Measurements from ENCODE around the gene CADPS. TPM values are rescaled to one million over a fixed set of nuclear protein-coding genes. Genes with fewer than 3 reads are reported as not detected.

Gene CADPS
- polyA plus RNA-seq, 1 of the 3 experiments (the other 2 are of a cell fraction) = 5.8 TPM

- H3K9me2 ChIP-seq = no peaks in the 10 kb centered on the region
- no peak overlapping the region for H2AFZ ChIP-seq (ENCODE audit: low read depth)
- no peak for TF ChIP-seq RXRA (IDR thresholded peaks at IDR 0.05; ENCODE audit: borderline replicate concordance, low read depth)
- TF ChIP-seq RCOR1 (IDR thresholded peaks at IDR 0.05; ENCODE audit: low read length) = peak; percentile 53; the same call in 1 of the 2 replicates
- no peak for TF ChIP-seq NFIC (IDR thresholded peaks at IDR 0.05; ENCODE audit: borderline replicate concordance)
- peak; percentile 97 for TF ChIP-seq SMC3 (IDR thresholded peaks at IDR 0.05; ENCODE audit: low read depth, low read length)
- TF ChIP-seq CTCF (IDR thresholded peaks at IDR 0.05) = peak; percentile 93
- TF ChIP-seq RAD21 (IDR thresholded peaks at IDR 0.05; ENCODE audit: low read length) = peak; percentile 96
- H3K27ac ChIP-seq (ENCODE audit: low read depth in 2 of 2, low read length in 1 of 2) = no peak overlapping the region
- H3K79me2 ChIP-seq (ENCODE audit: insufficient read depth) = no peaks in the 10 kb centered on the region
- no peaks in the 10 kb centered on the region for H3F3A ChIP-seq (replicated peaks; ENCODE audit: insufficient read depth)
- H3K36me3 ChIP-seq (replicated peaks in 1 of 2; ENCODE audit: control insufficient read depth in 1 of 2, insufficient read depth in 2 of 2, low read length in 1 of 2) = no peaks in the 10 kb centered on the region
- POLR2A ChIA-PET = interaction anchor here (0.6 to 1.0 kb wide), 2 partner anchors 21 to 528 kb away, joined by 3 to 4 read pairs; no protein-coding TSS in a partner anchor
- peaks cover 0 to 12% of the 10 kb centered on the region in 2 experiments; a peak in 2 of 4 replicates for H3K4me1 ChIP-seq (ENCODE audit: control insufficient read depth in 1 of 2, insufficient read depth in 2 of 2, low read depth in 1 of 2, low read length in 1 of 2)
- H3K4me2 ChIP-seq = no peak overlapping the region
- 21% methylated on average over 10 of the region's 10 CpGs for WGBS (ENCODE audit: low lambda C conversion rate)
- no peaks in the 10 kb centered on the region for H4K20me1 ChIP-seq (ENCODE audit: insufficient read depth)
- H3K4me3 ChIP-seq (ENCODE audit: low read depth in 2 of 2, low read length in 1 of 2) = peak overlapping the region in 1 of 2 experiments; percentile 14; a peak in 1 of 4 replicates
- no peak overlapping the region for H3K9ac ChIP-seq
- H3K27me3 ChIP-seq (ENCODE audit: insufficient read depth) = no peaks in the 10 kb centered on the region
- CTCF ChIA-PET = interaction anchor here (0.6 to 7.8 kb wide), 62 partner anchors 8 to 669 kb away, joined by 3 to 126 read pairs (median 4); partner anchors contain the start of gene CADPS
- H3K9me3 ChIP-seq = no peaks in the 10 kb centered on the region
- peak; percentile 50 for DNase-seq
Measured at GRCh38 chr3:62665627-62666437, 209.4 kb downstream of the CADPS start.

- no peaks in the 10 kb centered on the region for H3K9me2 ChIP-seq
- WGBS (ENCODE audit: low lambda C conversion rate) = 29% methylated on average over 6 of the region's 6 CpGs
- H3K9me3 ChIP-seq = no peaks in the 10 kb centered on the region
- H3K27ac ChIP-seq (ENCODE audit: low read depth in 2 of 2, low read length in 1 of 2) = no peak overlapping the region
- no peak overlapping the region for H3K4me3 ChIP-seq (ENCODE audit: low read depth in 2 of 2, low read length in 1 of 2)
- H3K4me1 ChIP-seq (ENCODE audit: control insufficient read depth in 1 of 2, insufficient read depth in 2 of 2, low read depth in 1 of 2, low read length in 1 of 2) = peaks cover 0 to 12% of the 10 kb centered on the region in 2 experiments; a peak in 2 of 4 replicates
- ChIA-PET POLR2A (no interaction called here), CTCF (interaction anchor here (1.2 to 7.5 kb wide), 4 partner anchors 9 to 536 kb away, joined by 3 to 126 read pairs (median 5); no protein-coding TSS in a partner anchor)
- H4K20me1 ChIP-seq (ENCODE audit: insufficient read depth) = no peaks in the 10 kb centered on the region
- H3F3A ChIP-seq (replicated peaks; ENCODE audit: insufficient read depth) = no peaks in the 10 kb centered on the region
- no peak overlapping the region for H2AFZ ChIP-seq (ENCODE audit: low read depth)
- TF ChIP-seq RXRA (IDR thresholded peaks at IDR 0.05; ENCODE audit: borderline replicate concordance, low read depth) = no peak
- no peak for TF ChIP-seq NFIC (IDR thresholded peaks at IDR 0.05; ENCODE audit: borderline replicate concordance)
- TF ChIP-seq FOSL2 (IDR thresholded peaks at IDR 0.05; ENCODE audit: borderline replicate concordance, low read depth) = no peak
- TF ChIP-seq EP300 (IDR thresholded peaks at IDR 0.05; ENCODE audit: borderline replicate concordance in 1 of 2, low read depth in 1 of 2, low read length in 1 of 2) = peak in 1 of 2 experiments; percentile 59; a peak in 1 of 4 replicates
- TF ChIP-seq EZH2phosphoT487 (IDR thresholded peaks at IDR 0.05; ENCODE audit: borderline replicate concordance, low read depth) = no peak
- peak; percentile 63 for TF ChIP-seq TCF12 (IDR thresholded peaks at IDR 0.05)
- peak; percentile 69 for TF ChIP-seq GATA2 (CRISPR knock-in tag; IDR thresholded peaks at IDR 0.05)
- peak; percentile 44; the same call in 1 of the 2 replicates for TF ChIP-seq RCOR1 (IDR thresholded peaks at IDR 0.05; ENCODE audit: low read length)
- peak; percentile 22; the same call in 1 of the 2 replicates for TF ChIP-seq PBX3 (IDR thresholded peaks at IDR 0.05)
- TF ChIP-seq CHD2 (IDR thresholded peaks at IDR 0.05; ENCODE audit: low read length, partially characterized antibody) = no peak
- no peaks in the 10 kb centered on the region for H3K36me3 ChIP-seq (replicated peaks in 1 of 2; ENCODE audit: control insufficient read depth in 1 of 2, insufficient read depth in 2 of 2, low read length in 1 of 2)
- H3K27me3 ChIP-seq (ENCODE audit: insufficient read depth) = no peaks in the 10 kb centered on the region
- no peak overlapping the region for H3K9ac ChIP-seq
- DNase-seq = peak; percentile 24
- no peak overlapping the region for H3K4me2 ChIP-seq
- H3K79me2 ChIP-seq (ENCODE audit: insufficient read depth) = no peaks in the 10 kb centered on the region
Measured at GRCh38 chr3:62662677-62663076, 212.5 kb downstream of the CADPS start.

All from SK-N-SH (cell line).